Transverse colon (tissue), 4 donors: ENCODE results near the gene PYGM. TPM values are rescaled to one million over a fixed set of nuclear protein-coding genes. Genes with fewer than 3 reads are reported as not detected.
"Not testable (repeated sequence)": the region's sequence is repeated elsewhere in the genome, so short reads cannot be mapped to it uniquely, and the experiment has no call there.

Experiments used
- DNase-seq: peaks from one replicate; pipeline ENCODE4 v3.0.0-alpha.2; 2019
- H3K27ac ChIP-seq, 4 donors: fragments of 200-600 bp; sonication (generic); 2 replicates each; pipeline ENCODE4 v1.5.1; 2016 to 2018; ENCODE audit warnings: inconsistent platforms in 4 of 4
- H3K27me3 ChIP-seq: fragments of 200-600 bp; sonication (generic); 2 replicates; pipeline ENCODE4 v1.5.1; 2017; ENCODE audit warnings: inconsistent platforms
- H3K36me3 ChIP-seq, 4 donors: fragments of 200-600 bp; sonication (generic); 2 replicates each; pipeline ENCODE4 v1.5.1; 2017 to 2019; ENCODE audit warnings: inconsistent platforms in 4 of 4
- H3K4me1 ChIP-seq, 4 donors: fragments of 200-600 bp; sonication (generic); 2 replicates each; pipeline ENCODE4 v1.5.1; 2017 to 2020; ENCODE audit warnings: inconsistent platforms in 4 of 4
- H3K4me3 ChIP-seq, 4 donors: fragments of 200-600 bp; sonication (generic); 1 replicate in 1 of 4; 2 replicates in 3 of 4; pipeline versions ENCODE4 v1.5.1 to v1.6.1; 2017 to 2019; ENCODE audit warnings: inconsistent platforms in 4 of 4
- H3K9me3 ChIP-seq, 2 donors: fragments of 200-600 bp; sonication (generic); 2 replicates each; pipeline ENCODE4 v1.5.1; 2017 to 2019; ENCODE audit warnings: inconsistent platforms in 2 of 2
- EP300 ChIP-seq: sonication (generic); formaldehyde crosslinking; IDR thresholded peaks from one replicate; pipeline ENCODE4 v1.6.1; 2017; ENCODE audit warnings: antibody characterized with exemption, low read depth
- POLR2A ChIP-seq: fragments of 450-650 bp; IDR thresholded peaks from one replicate; pipeline ENCODE4 v1.6.1; 2016; ENCODE audit warnings: antibody characterized with exemption, mild to moderate bottlenecking, moderate library complexity
- POLR2AphosphoS5 ChIP-seq, 3 donors: sonication (generic); formaldehyde crosslinking; IDR thresholded peaks; one replicate each; pipeline ENCODE4 v1.6.1; 2016; ENCODE audit warnings: antibody characterized with exemption in 3 of 3
- WGBS, 2 donors: methylation state at CpG; one replicate each; pipeline ENCODE4 v1.1.5; 2018; ENCODE audit warnings: low coverage in 1 of 2; 5-methylcytosine and 5-hydroxymethylcytosine counted together
- in situ Hi-C, 4 donors: fragments of 200-750 bp; cut with MboI; loops; one replicate each; pipeline versions ENCODE4 v1.15.0 to v1.15.1; 2017; ENCODE audit warnings: low sequenced_read_pairs in 3 of 4, low pct_ligation_motif_present in 1 of 4, low pct_unique_long_range_greater_than_20kb in 1 of 4
- intact Hi-C: fragments of 100-400 bp; cut with DNase I; formaldehyde crosslinking; loops from one replicate; pipeline ENCODE4 v1.15.1; 2023; ENCODE audit warnings: low total_unique reads
- total RNA-seq, 4 donors: library from RNA; depleted of rRNA; stranded (reverse); fragments of >200 nt; gene quantifications; one replicate each; pipeline ENCODE4 v1.1.0, GENCODE V29; 2016
- TF ChIP-seq, protein P1 (sequence below), 5 experiments: fragments of 200-600 bp in 3 of 5; fragments of 450-650 bp in 2 of 5; sonication (generic) in 3 of 5; IDR thresholded peaks; 1 replicate in 2 of 5; 2 replicates in 3 of 5; pipeline ENCODE4 v1.5.1; 2016 to 2017; ENCODE audit warnings: antibody characterized with exemption in 5 of 5, inconsistent platforms in 3 of 5, mild to moderate bottlenecking in 2 of 5, moderate library complexity in 1 of 5

Gene PYGM
- total RNA-seq, 4 donors from 2014 or later, result 1.2 to 7.9 (median 2.2) TPM

DNA sequence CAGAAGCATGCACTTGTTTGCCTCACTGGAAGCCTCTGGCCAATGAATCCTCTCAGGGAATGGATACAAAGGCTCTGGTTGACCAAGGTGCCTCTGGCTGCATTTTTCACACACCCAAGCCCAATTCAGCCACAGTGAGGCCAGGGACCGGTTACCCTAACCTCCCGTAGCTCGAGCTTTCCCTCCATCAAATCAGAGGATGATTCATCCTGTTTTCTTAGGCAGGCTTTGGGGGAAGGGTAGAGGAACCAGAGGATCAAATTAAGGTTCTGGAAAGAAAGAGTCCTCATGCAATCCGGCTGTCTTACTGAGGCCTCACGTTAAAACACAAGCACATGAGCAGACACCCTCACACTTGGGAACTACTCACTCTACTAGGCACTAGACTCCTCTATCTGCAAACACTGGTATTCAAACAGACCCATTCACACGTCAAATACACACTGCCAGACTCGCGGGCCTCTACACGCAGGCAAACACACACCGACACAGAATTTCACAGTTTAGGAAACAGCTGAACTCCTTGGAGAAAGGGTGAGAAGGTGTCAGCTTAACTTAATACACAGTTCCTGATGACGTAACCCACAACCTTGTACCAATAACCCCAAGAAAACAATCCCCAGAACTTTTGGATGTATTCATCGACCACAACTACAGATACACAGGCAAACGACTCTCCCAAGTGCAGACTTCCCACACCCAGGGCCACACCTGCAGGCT lies 49.2 kb downstream of the PYGM start:
- intact Hi-C loops (loop anchor here (5.0 kb wide), 1 partner anchor 1497 kb away; no protein-coding TSS in a partner anchor), in situ Hi-C loops (no loop called here)
- Histone ChIP-seq H3K36me3 (no peaks in the 10 kb centered on the region), H3K9me3 (no peaks in the 10 kb centered on the region), H3K27ac (no peak overlapping the region), H3K27me3 (peaks cover 95% of the 10 kb centered on the region), H3K4me1 (peaks cover 0 to 13% (median 4%) of the 10 kb centered on the region in 4 donors), H3K4me3 (no peak overlapping the region)
- DNase-seq, result no peak
- TF ChIP-seq EP300, result no peak
- TF ChIP-seq, protein P1, sequence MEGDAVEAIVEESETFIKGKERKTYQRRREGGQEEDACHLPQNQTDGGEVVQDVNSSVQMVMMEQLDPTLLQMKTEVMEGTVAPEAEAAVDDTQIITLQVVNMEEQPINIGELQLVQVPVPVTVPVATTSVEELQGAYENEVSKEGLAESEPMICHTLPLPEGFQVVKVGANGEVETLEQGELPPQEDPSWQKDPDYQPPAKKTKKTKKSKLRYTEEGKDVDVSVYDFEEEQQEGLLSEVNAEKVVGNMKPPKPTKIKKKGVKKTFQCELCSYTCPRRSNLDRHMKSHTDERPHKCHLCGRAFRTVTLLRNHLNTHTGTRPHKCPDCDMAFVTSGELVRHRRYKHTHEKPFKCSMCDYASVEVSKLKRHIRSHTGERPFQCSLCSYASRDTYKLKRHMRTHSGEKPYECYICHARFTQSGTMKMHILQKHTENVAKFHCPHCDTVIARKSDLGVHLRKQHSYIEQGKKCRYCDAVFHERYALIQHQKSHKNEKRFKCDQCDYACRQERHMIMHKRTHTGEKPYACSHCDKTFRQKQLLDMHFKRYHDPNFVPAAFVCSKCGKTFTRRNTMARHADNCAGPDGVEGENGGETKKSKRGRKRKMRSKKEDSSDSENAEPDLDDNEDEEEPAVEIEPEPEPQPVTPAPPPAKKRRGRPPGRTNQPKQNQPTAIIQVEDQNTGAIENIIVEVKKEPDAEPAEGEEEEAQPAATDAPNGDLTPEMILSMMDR (IDR thresholded peaks at IDR 0.05), result no peak
- no peak for TF ChIP-seq POLR2AphosphoS5 (IDR thresholded peaks at IDR 0.05)
- TF ChIP-seq POLR2A, result no peak
- WGBS, 2 donors, result 39% methylated on average over 13 of the region's 13 CpGs; no CpG with 5 or more reads in 1 of the 2 donors

DNA sequence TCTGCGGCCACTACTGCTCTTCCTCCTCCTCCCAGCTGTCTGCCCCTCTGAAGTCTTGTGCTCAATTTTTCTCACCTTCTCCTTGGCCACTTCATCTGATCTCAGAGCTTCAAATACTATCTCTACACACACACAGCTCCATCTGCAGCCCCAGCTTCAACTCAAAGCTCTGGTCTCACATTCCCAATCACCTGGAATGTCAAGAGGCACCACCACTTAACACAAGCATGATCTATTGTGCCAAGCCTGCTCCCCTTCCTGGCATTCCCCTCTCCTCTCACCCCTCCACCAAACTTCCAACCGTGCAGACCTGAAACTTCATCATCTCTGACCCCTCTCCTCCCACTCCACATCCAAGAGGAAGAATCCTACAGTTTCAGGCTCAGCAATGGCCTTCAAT lies 54.3 kb downstream of the PYGM start:
- intact Hi-C loops (no loop called here), in situ Hi-C loops (no loop called here)
- TF ChIP-seq, protein P1 (IDR thresholded peaks at IDR 0.05), result no peak
- TF ChIP-seq POLR2AphosphoS5 (IDR thresholded peaks at IDR 0.05), result no peak
- no peak for TF ChIP-seq POLR2A
- no peak for TF ChIP-seq EP300
- Histone ChIP-seq H3K9me3 (no peaks in the 10 kb centered on the region), H3K4me1 (no peaks in the 10 kb centered on the region), H3K27me3 (peaks cover 78% of the 10 kb centered on the region), H3K27ac (no peak overlapping the region), H3K4me3 (no peak overlapping the region), H3K36me3 (no peaks in the 10 kb centered on the region)
- no peak for DNase-seq
- WGBS, 2 donors, result 39% methylated on average over 2 of the region's 2 CpGs; no CpG with 5 or more reads in 1 of the 2 donors

- WGBS, 2 donors, result 76% methylated on average over 2 of the region's 2 CpGs
- Histone ChIP-seq H3K27ac (no peak overlapping the region), H3K27me3 (peaks cover 54% of the 10 kb centered on the region), H3K9me3 (no peaks in the 10 kb centered on the region), H3K4me1 (no peaks in the 10 kb centered on the region), H3K36me3 (no peaks in the 10 kb centered on the region), H3K4me3 (no peak overlapping the region)
- intact Hi-C loops, result no loop called here
- in situ Hi-C loops, result no loop called here
- TF ChIP-seq, protein P1 (IDR thresholded peaks at IDR 0.05), result no peak
- TF ChIP-seq POLR2AphosphoS5 (IDR thresholded peaks at IDR 0.05) (no peak), EP300 (no peak), POLR2A (no peak)
- no peak for DNase-seq
Measured at GRCh38 chr11:64703048-64703447, 56.7 kb downstream of the PYGM start.

- H3K36me3 ChIP-seq, H3K27ac ChIP-seq, H3K9me3 ChIP-seq, DNase-seq, intact Hi-C loops, in situ Hi-C loops, H3K4me3 ChIP-seq, H3K4me1 ChIP-seq: not testable (repeated sequence)
- H3K27me3 ChIP-seq, result peaks cover 43% of the 10 kb centered on the region
- 86% methylated on average over 4 of the region's 29 CpGs; no CpG with 5 or more reads in 1 of the 2 donors for WGBS, 2 donors
Measured at GRCh38 chr11:64701956-64702355, 57.8 kb downstream of the PYGM start.

GRCh38 chr11:64698427-64698826 lies 61.3 kb downstream of the PYGM start:
- 75% methylated on average over 1 of the region's 1 CpG; no CpG with 5 or more reads in 1 of the 2 donors for WGBS, 2 donors
- intact Hi-C loops (no loop called here), in situ Hi-C loops (no loop called here)
- Histone ChIP-seq H3K36me3 (no peaks in the 10 kb centered on the region), H3K4me3 (no peak overlapping the region), H3K27me3 (peaks cover 40% of the 10 kb centered on the region), H3K27ac (no peak overlapping the region), H3K9me3 (no peaks in the 10 kb centered on the region), H3K4me1 (no peaks in the 10 kb centered on the region)
- TF ChIP-seq EP300 (no peak), POLR2AphosphoS5 (IDR thresholded peaks at IDR 0.05) (no peak), POLR2A (no peak)
- TF ChIP-seq, protein P1 (IDR thresholded peaks at IDR 0.05), result no peak
- DNase-seq, result no peak
